HG03460 (cell line): ENCODE results near the gene MTHFR.

ENCODE experiments used
- ATAC-seq: cut with Tn5 transposase; IDR thresholded peaks from one replicate; pipeline ENCODE4 v1.9.1; 2021; ENCODE audit not compliant: unreplicated experiment

Gene MTHFR

GRCh38 chr1:11736746-11737639, 68.8 kb downstream of the MTHFR start:
- no peak for ATAC-seq

- ATAC-seq, result peak; percentile 52
These were observed 69.7 kb downstream of the MTHFR start, which contains the start of gene AGTRAP for GRCh38 chr1:11735854-11736745. Gene AGTRAP, plus strand, starts transcription at chr1:11736136. Its CDS starts 73 bp downstream, at chr1:11736209.
